GM19468 (cell line): ENCODE data around the gene HMG20B.

Experiments used
- ATAC-seq: cut with Tn5 transposase; IDR thresholded peaks from one replicate; pipeline ENCODE4 v1.9.1; 2021; ENCODE audit warnings: mild to moderate bottlenecking, moderate library complexity, moderate number of reproducible peaks; ENCODE audit not compliant: unreplicated experiment; ENCODE audit errors: extremely low read depth

Gene HMG20B

GRCh38 chr19:3604227-3604986 lies 31.7 kb downstream of the HMG20B start:
- ATAC-seq = no peak

- ATAC-seq = no peak
Measured at GRCh38 chr19:3604987-3605343, 32.2 kb downstream of the HMG20B start.

GRCh38 chr19:3605361-3605760 lies 32.6 kb downstream of the HMG20B start:
- ATAC-seq = no peak

DNA sequence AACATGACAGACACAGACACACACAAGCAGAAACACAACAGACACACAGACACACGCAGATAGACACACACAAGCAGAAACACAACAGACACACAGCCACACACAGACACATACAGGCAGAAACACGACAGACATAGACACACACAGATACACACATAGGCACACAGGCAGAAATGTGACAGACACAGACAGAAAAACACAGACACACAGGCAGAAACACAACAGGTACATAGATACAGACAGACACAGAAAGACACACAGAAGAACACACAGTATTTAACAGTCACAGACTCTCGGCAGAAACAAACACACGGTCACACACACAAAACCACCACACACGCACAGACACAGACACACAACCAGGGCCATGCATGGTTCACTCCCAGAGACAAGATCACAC lies 33.0 kb downstream of the HMG20B start:
- no peak for ATAC-seq

GRCh38 chr19:3606174-3606689 lies 33.5 kb downstream of the HMG20B start:
- no peak for ATAC-seq

GRCh38 chr19:3606690-3607289 lies 34.0 kb downstream of the HMG20B start, which contains the start of gene TBXA2R:
TSS of gene TBXA2R (minus strand) at chr19:3606875. CDS start at chr19:3600634, 6,241 bp downstream.
- ATAC-seq = no peak

DNA sequence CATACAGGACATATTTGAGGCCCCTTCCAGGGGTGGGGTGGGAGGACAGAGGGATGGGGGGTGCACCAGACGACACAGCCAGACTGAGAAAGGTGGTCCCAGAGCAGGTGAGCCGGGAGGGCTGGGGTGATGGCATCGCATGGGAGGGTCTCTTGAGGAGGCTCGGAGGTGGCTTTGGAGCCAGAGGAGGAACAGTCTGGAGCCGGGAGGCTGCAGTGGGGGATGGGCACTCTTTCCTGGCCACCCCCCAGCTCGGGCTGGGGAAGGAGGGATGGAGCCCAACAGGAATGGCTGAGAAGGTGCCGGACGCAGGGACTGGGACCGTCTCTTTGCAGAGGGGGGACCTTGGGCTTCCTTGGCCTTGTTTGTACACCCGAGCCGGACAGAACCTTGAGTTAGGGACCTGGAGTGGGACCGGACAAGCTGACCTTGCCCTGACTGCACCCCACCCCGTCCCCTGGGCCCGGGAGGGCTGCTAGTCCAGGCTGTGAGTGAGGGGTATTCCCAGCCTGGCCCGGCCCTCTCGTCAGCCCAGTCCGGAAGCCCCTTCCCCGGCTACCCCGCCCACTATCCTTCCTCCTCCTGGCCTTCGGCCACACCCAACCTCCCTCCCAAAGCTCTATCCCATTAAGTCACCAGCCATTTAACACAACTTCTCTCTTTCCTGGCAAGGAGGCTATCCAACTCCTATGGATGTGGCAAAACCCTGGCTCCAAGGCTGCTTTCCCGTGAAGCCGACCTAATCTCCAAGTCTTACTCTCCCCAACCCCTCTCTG lies 34.7 kb downstream of the HMG20B start:
- ATAC-seq = no peak

GRCh38 chr19:3608079-3608641 lies 35.4 kb downstream of the HMG20B start:
- ATAC-seq = no peak

- ATAC-seq = no peak
Measured at GRCh38 chr19:3608750-3609322, 36.1 kb downstream of the HMG20B start.

DNA sequence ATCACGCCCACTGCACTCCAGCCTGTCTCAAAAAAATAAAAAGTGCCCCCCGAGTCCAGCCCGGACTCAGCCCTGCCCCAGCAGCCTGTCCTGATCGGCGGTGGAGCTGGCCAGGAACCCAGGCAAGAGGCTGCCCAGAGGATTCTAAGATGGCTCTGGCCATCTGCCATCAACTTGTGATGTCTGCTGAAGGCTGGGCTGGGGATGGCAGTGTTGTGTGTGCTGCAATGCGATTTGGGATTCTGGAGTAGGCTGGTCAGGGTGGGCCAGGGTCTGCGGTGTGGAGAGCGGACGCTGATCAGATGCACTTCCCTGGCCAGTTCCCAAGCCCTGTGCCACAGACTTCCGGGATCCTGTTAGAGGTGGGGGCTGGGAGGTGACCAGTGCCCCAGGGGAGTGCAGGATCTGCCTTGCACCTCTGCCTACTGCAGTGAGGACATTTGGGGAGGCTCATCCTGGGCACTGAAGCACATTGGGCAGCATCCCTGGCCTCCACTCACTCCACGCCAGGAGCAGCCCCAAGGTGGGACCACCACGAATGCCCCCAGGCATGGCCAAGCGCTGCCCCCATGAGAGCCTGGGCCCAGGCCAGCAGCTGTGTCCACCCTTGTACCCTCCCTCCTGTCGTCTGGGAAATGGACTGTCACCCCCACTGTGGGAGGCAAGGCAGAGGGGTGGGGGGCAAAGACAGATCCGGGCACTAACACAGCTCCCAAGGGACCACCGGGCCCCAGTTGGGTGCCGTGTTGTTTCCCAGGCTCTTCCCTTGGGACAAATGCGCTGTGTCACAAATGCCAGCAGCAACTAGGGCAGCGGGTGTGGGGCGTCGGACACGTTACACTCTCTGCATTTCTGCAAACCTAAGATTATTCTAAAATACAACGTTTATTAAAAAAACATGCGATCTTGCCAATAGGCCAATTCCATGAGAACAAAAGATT lies 37.3 kb downstream of the HMG20B start:
- no peak for ATAC-seq

DNA sequence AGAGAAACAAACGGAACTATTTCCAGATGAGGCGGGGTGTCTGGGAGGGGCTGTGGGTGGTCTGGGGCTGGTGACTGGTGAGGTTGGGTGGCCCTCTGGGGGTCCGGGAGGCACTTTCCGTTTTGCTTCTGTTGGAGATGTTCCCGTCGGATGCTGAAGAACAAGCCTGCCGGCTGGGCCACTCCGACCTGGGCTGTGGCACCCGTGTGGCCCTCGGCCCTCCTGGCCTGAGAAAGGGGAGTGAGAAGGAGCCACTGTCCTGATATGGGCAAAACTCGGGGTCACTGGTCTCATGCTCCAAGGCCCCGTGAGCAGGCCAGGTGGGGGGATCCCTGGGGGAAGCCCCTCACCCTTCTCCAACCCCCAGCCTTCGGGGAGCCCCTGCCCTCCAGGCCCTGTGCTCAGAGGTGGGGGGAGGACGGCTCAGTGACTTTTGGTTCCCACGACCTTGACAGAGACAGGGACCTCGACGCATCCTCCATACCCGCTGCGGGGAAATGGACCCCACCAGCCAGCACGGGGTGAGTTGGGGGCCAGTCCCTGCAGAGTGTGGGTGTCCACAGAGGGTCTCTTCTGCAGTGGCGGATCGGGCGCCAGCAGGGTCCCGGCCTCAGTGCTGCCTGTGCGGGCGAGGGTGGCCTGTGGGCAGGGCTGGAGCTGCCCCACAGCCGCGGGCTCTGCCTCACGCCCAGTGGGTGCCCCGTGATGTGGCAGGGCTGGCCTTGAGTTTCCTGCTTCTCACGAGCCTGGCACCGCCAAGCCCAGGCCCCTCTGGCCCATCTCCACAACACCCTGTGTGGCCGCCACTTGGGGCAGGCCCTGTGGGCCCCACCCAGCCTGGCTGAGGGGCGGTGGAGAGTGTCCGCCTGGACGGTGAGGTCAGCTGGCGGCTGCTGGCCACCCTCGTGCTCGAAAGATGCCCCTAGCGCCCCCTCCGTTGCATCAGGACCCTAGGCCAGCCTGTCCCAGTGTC lies 38.3 kb downstream of the HMG20B start:
- ATAC-seq = no peak

- ATAC-seq = no peak
Measured at GRCh38 chr19:3611841-3612240, 39.1 kb downstream of the HMG20B start.

DNA sequence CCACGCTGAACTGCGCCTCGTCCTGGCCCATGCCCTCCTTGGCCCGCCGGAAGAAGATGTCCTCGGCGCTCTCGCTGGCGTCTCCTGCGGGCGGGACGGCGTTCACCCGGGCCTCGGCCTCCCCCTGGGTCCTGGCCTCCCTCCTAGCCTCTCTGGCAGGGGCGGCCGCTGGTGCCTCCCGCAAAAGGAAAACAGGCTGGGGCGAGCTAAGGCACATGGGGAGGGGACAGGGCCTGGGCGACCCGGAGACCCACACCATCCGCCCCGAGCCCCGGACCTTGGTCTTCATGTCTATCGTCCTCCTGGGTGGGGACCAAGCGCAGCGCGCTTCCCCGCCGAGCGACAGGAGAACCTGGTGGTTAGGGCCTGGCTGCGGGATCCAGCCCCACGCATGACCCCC lies 39.6 kb downstream of the HMG20B start:
- no peak for ATAC-seq

DNA sequence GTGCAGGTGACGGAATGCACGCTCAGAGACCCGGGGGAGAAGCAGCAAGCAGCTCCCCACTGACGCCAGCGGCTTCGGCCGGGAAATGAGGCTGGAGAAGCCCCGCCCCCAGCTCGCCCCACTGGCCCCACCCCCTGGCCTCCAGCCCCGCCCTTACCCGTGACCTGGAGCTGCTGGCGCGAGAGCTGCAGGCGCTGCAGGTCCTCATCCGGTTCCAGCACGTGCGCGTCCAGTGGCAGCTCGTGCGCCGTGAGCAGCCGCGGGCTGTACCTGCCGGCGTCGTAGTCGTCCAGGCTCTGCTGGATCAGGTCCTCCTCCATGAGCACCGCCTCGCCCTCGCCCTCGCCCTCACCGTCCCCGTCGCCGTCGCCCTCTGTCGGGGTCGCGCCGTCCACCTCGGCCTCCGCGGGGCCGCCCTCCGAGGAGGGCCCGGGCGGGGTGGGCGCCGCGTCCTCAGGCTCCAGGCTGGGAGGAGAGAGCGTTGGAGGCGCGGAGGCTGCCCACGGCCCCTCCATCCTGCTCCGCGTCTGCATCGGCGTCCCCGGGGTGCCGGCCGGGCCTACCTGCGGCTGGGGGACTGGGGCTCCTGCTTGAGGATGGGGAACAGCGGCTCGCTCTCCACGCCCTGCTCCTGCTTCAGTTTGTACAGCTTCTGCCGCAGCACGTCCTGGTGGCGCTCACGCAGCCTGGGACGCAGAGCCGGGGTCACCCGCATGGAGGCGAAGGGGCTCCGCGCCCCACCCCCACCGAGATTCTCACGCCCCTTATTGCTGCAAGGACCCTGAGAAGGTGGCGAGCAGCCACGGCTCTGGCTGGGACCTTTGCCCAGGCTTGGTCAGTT lies 40.4 kb downstream of the HMG20B start:
- no peak for ATAC-seq

DNA sequence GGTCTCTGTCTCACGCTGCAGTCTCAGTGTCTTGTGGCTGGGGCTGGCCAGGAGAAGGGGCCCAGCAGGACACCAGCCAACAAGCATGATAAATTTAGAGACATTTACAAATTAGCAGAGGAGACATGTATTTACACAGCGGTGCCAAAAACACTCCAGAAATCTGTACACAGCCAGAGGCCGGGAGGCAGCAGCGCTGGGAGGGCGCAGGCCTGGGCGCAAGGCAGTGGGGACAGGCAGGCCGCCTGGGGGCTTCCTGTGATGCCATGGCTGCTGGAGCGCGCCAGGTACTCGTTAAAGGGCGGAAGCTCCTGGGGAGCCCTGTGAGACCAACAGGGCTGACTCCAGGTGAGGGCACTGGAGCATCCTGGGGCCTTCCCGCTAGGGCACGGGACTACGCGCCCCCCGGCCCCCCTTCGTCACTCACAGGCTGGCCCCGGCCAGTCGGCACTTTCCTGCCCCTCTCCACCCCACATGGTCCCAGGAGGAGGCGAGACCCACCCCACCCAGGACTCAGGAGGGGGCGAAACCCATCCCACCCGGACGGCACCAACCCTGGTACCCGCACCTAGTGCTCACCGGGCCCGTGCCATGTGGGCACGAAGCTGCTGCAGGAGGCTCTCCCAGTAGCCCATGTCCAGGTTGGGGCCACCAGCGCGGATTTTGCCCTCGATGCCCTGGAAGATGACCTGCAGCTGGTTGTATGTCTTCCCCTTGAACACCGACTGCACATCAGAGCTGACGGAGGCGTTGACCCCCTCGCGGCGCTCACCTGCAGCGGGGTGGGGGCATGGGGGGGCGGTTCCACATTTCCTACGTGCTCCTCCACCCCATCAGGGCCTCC lies 41.3 kb downstream of the HMG20B start:
- ATAC-seq = no peak

DNA sequence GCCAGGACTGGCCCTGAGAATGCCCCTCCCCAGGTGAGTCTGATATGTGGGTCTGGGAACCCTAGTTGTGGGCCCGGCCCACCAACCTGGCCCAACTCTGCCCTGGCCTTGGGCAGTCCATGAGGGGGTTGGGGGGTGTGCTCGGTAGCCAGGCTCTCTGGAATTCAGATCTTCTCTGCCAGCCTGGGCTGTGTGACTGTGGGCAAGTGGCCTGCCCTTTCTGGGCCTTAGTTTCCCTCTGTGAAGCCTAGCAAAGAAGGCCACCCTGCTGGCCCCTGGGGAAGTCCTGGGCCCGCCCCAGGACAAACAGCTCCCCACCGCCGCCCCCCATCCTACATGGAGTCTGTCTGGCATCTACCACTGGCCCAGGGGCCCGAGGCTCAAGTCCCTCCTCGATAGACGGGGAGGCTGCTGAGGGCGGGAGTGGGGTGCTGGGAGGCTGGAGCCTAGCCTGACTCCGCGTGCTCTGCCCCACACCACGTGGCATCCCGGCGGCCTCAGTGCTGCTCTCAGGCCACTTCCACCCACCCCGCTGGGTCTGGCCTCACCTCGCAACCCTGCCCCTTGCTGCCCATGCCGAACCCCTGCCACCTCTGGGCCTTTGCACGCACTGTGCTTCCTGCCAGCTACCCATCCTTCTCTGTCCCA lies 42.2 kb downstream of the HMG20B start:
- ATAC-seq = no peak
